HepG2 (cell line): ENCODE data around the gene GRK5. TPM values are rescaled to one million over a fixed set of nuclear protein-coding genes. Genes with fewer than 3 reads are reported as not detected.
A peak's percentile ranks its signal among the peaks of the same experiment; 100 is the strongest.

ENCODE experiments used
- ARID5B ChIP-seq: IDR thresholded peaks from 2 replicates; pipeline ENCODE4 v1.4.0; 2020; ENCODE audit warnings: mild to moderate bottlenecking, missing genetic modification reagents
- DNMT1 ChIP-seq: sonication (generic); formaldehyde crosslinking; IDR thresholded peaks from 2 replicates; pipeline ENCODE4 v1.5.1; 2020; ENCODE audit warnings: mild to moderate bottlenecking, missing genetic modification reagents
- FOSL1 ChIP-seq: sonication (generic); formaldehyde crosslinking; IDR thresholded peaks from 2 replicates; pipeline ENCODE4 v1.9.0; 2021; ENCODE audit warnings: missing genetic modification reagents, borderline replicate concordance
- FOXJ3 ChIP-seq: sonication (generic); formaldehyde crosslinking; IDR thresholded peaks from 2 replicates; pipeline ENCODE4 v1.4.0; 2020; ENCODE audit warnings: missing genetic modification reagents, mild to moderate bottlenecking, borderline replicate concordance
- FOXO4 ChIP-seq: sonication (generic); formaldehyde crosslinking; conservative IDR thresholded peaks from 2 replicates; pipeline ENCODE4 v1.8.1; 2023; ENCODE audit warnings: missing genetic modification reagents
- MAFK ChIP-seq, 2 experiments: IDR thresholded peaks in 1 of 2; conservative IDR thresholded peaks in 1 of 2; 2 replicates each; pipeline ENCODE4 v1.6.1; 2011; ENCODE audit warnings: improper control_type of control experiment in 2 of 2, low read length in 2 of 2
- MXI1 ChIP-seq: IDR thresholded peaks from 3 replicates; pipeline ENCODE4 v1.6.1; 2012; ENCODE audit warnings: low read depth, low read length, inconsistent platforms, borderline replicate concordance
- NFE2L2 ChIP-seq: fragments of 150-350 bp; IDR thresholded peaks from 2 replicates; pipeline ENCODE4 v1.6.1; 2014; ENCODE audit warnings: low read length
- NR2F2 ChIP-seq: IDR thresholded peaks from 2 replicates; pipeline ENCODE4 v1.6.1; 2012; ENCODE audit warnings: low read depth, inconsistent platforms, borderline replicate concordance
- RXRA ChIP-seq: sonication (generic); formaldehyde crosslinking; IDR thresholded peaks from 2 replicates; pipeline ENCODE4 v1.5.1; 2020; ENCODE audit warnings: missing genetic modification reagents
- SNAPC2 ChIP-seq: sonication (generic); formaldehyde crosslinking; IDR thresholded peaks from 2 replicates; pipeline ENCODE4 v1.8.1; 2022; ENCODE audit warnings: mild to moderate bottlenecking, missing genetic modification reagents
- TEAD2 ChIP-seq: sonication (generic); formaldehyde crosslinking; IDR thresholded peaks from 2 replicates; pipeline ENCODE4 v1.9.0; 2021; ENCODE audit warnings: missing genetic modification reagents
- TOPORS ChIP-seq: sonication (generic); formaldehyde crosslinking; IDR thresholded peaks from 2 replicates; pipeline ENCODE4 v1.8.0; 2023; ENCODE audit warnings: mild to moderate bottlenecking, missing genetic modification reagents
- ZNF20 ChIP-seq: sonication (generic); formaldehyde crosslinking; IDR thresholded peaks from 2 replicates; pipeline ENCODE4 v1.4.0; 2020; ENCODE audit warnings: mild to moderate bottlenecking, moderate library complexity, missing genetic modification reagents
- ZNF30 ChIP-seq: sonication (generic); formaldehyde crosslinking; IDR thresholded peaks from 2 replicates; pipeline ENCODE4 v1.5.0; 2020; ENCODE audit warnings: mild to moderate bottlenecking, missing genetic modification reagents
- ZNF414 ChIP-seq: sonication (generic); formaldehyde crosslinking; IDR thresholded peaks from 2 replicates; pipeline ENCODE4 v1.5.0; 2020; ENCODE audit warnings: missing genetic modification reagents
- ZNF639 ChIP-seq: conservative IDR thresholded peaks from 2 replicates; pipeline ENCODE4 v1.6.1; 2018; ENCODE audit warnings: missing genetic modification reagents
- polyA plus RNA-seq, 8 experiments: library from polyadenylated mRNA; depleted of rRNA in 3 of 8; stranded (reverse) in 7 of 8; unstranded in 1 of 8; fragments of >200 nt; fragmentation: Illumina TruSeq in 4 of 8; extraction: Trizol in 4 of 8; gene quantifications; 2 replicates each; pipeline versions ENCODE4 v1.2.1 to v1.2.3, GENCODE V29; 2011 to 2016; ENCODE audit warnings: low read depth in 4 of 8, missing spikeins in 1 of 8, mixed read lengths in 1 of 8; ENCODE audit not compliant: insufficient read depth in 1 of 8
- total RNA-seq, 5 experiments: library from RNA; depleted of rRNA; stranded (reverse); fragments of >200 nt; fragmentation: Illumina TruSeq; extraction: Trizol; gene quantifications; 2 replicates each; pipeline ENCODE4 v1.2.3, GENCODE V29; 2016; ENCODE audit warnings: low read depth in 1 of 5
- TF ChIP-seq, protein P1 (sequence below): sonication (generic); formaldehyde crosslinking; IDR thresholded peaks from 2 replicates; pipeline ENCODE4 v1.8.0; 2022; ENCODE audit warnings: missing genetic modification reagents, mild to moderate bottlenecking, borderline replicate concordance
- TF ChIP-seq, protein P2 (sequence below): sonication (generic); formaldehyde crosslinking; conservative IDR thresholded peaks from 2 replicates; pipeline ENCODE4 v1.4.0; 2020; ENCODE audit warnings: mild to moderate bottlenecking, missing genetic modification reagents, moderate library complexity

GRK5 gene
- total and polyA plus RNA-seq, 2 of the 13 experiments (the other 11 are each of a cell fraction or from before 2014, with no cell fraction given): 10.4 to 12.6 TPM

DNA sequence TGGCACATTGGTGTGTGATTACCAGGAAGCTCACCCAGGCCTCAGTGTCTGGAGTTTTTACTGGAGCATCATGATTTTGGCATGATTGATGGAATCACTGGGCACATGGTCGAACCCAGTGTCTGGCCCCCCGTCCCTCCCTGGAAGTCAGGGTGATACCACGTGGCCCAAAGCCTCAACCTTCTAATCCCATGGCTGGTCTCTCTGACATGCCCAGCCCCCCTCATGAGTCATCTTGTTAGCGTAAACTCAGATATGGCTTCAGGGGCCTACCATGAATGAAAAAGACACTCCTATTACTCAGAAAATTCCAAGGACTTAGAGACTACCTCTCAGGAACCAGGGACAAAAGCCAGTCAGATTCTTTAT, 109.3 kb downstream of the GRK5 start (continued):
- TF ChIP-seq ZNF639 (CRISPR knock-in tag) (no peak), FOSL1 (CRISPR knock-in tag) (peak; percentile 93), TOPORS (CRISPR knock-in tag) (no peak), MAFK (conservative IDR thresholded peaks at IDR 0.05 in 1 of 2, IDR thresholded peaks at IDR 0.05 in 1 of 2; ENCODE audit: low read length in 2 of 2) (no peak), ZNF414 (no peak), RXRA (CRISPR knock-in tag) (no peak), FOXJ3 (CRISPR knock-in tag) (0 out of 2 replicates have a peak, but pooled peaks have one; percentile 22), NR2F2 (no peak), ZNF30 (CRISPR knock-in tag) (no peak), DNMT1 (CRISPR knock-in tag) (no peak), ZNF20 (CRISPR knock-in tag) (no peak), TEAD2 (no peak), FOXO4 (no peak), MXI1 (peak; percentile 56; the same call in 1 of the 3 replicates), ARID5B (0 out of 2 replicates have a peak, but pooled peaks have one; percentile 20), SNAPC2 (CRISPR knock-in tag) (no peak), NFE2L2 (no peak)
- TF ChIP-seq, protein P1, sequence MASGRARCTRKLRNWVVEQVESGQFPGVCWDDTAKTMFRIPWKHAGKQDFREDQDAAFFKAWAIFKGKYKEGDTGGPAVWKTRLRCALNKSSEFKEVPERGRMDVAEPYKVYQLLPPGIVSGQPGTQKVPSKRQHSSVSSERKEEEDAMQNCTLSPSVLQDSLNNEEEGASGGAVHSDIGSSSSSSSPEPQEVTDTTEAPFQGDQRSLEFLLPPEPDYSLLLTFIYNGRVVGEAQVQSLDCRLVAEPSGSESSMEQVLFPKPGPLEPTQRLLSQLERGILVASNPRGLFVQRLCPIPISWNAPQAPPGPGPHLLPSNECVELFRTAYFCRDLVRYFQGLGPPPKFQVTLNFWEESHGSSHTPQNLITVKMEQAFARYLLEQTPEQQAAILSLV (CRISPR knock-in tag): no peak; the same call in 1 of the 2 replicates
- TF ChIP-seq, protein P2, sequence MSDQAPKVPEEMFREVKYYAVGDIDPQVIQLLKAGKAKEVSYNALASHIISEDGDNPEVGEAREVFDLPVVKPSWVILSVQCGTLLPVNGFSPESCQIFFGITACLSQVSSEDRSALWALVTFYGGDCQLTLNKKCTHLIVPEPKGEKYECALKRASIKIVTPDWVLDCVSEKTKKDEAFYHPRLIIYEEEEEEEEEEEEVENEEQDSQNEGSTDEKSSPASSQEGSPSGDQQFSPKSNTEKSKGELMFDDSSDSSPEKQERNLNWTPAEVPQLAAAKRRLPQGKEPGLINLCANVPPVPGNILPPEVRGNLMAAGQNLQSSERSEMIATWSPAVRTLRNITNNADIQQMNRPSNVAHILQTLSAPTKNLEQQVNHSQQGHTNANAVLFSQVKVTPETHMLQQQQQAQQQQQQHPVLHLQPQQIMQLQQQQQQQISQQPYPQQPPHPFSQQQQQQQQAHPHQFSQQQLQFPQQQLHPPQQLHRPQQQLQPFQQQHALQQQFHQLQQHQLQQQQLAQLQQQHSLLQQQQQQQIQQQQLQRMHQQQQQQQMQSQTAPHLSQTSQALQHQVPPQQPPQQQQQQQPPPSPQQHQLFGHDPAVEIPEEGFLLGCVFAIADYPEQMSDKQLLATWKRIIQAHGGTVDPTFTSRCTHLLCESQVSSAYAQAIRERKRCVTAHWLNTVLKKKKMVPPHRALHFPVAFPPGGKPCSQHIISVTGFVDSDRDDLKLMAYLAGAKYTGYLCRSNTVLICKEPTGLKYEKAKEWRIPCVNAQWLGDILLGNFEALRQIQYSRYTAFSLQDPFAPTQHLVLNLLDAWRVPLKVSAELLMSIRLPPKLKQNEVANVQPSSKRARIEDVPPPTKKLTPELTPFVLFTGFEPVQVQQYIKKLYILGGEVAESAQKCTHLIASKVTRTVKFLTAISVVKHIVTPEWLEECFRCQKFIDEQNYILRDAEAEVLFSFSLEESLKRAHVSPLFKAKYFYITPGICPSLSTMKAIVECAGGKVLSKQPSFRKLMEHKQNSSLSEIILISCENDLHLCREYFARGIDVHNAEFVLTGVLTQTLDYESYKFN (CRISPR knock-in tag): no peak
